ENCODE data around the gene LRP2.

Gene LRP2

GRCh38 chr2:169094676-169095075 is 267.7 kb downstream of the LRP2 start:
- no peak for DNase-seq (ENCODE audit: extremely low read depth in 1 of 2, low read depth in 1 of 2)

- DNase-seq (ENCODE audit: extremely low read depth in 1 of 2, low read depth in 1 of 2): no peak
Measured at GRCh38 chr2:169093535-169093934, 268.8 kb downstream of the LRP2 start.

GRCh38 chr2:169091761-169092519 is 270.4 kb downstream of the LRP2 start:
- DNase-seq (ENCODE audit: extremely low read depth in 1 of 2, low read depth in 1 of 2): no peak

- no peak for DNase-seq (ENCODE audit: extremely low read depth in 1 of 2, low read depth in 1 of 2)
Measured at GRCh38 chr2:169091256-169091655, 271.1 kb downstream of the LRP2 start.

GRCh38 chr2:169090133-169090820 is 272.1 kb downstream of the LRP2 start:
- DNase-seq (ENCODE audit: extremely low read depth in 1 of 2, low read depth in 1 of 2): no peak

- no peak for DNase-seq (ENCODE audit: extremely low read depth in 1 of 2, low read depth in 1 of 2)
Measured at GRCh38 chr2:169089182-169089581, 273.2 kb downstream of the LRP2 start.

- DNase-seq (ENCODE audit: extremely low read depth in 1 of 2, low read depth in 1 of 2): no peak
Measured at GRCh38 chr2:169087757-169088379, 274.5 kb downstream of the LRP2 start.

- DNase-seq (ENCODE audit: extremely low read depth in 1 of 2, low read depth in 1 of 2): no peak
Measured at GRCh38 chr2:169086893-169087467, 275.4 kb downstream of the LRP2 start.

GRCh38 chr2:169082995-169083394 is 279.3 kb downstream of the LRP2 start:
- no peak for DNase-seq (ENCODE audit: extremely low read depth in 1 of 2, low read depth in 1 of 2)

GRCh38 chr2:169081551-169081950 is 280.8 kb downstream of the LRP2 start:
- no peak for DNase-seq (ENCODE audit: extremely low read depth in 1 of 2, low read depth in 1 of 2)

- no peak for DNase-seq (ENCODE audit: extremely low read depth in 1 of 2, low read depth in 1 of 2)
Measured at GRCh38 chr2:169080250-169081069, 281.9 kb downstream of the LRP2 start.

- DNase-seq (ENCODE audit: extremely low read depth in 1 of 2, low read depth in 1 of 2): no peak
Measured at GRCh38 chr2:169077674-169078240, 284.6 kb downstream of the LRP2 start.

Measured in activated CD8-positive, alpha-beta memory T cell treated with anti-CD3 and anti-CD28 coated beads for 1 hour (primary cell).